GM12878 (cell line): ENCODE results near the gene PAN3.

Experiments used
- CTCF ChIP-seq, 3 experiments: IDR thresholded peaks in 2 of 3; conservative IDR thresholded peaks in 1 of 3; 2 replicates each; pipeline ENCODE4 v1.5.1; 2011; ENCODE audit warnings: low read depth in 3 of 3, low read length in 3 of 3, mild to moderate bottlenecking in 3 of 3, control low read depth in 2 of 3, moderate library complexity in 2 of 3, inconsistent platforms in 1 of 3, mixed read lengths in 1 of 3; ENCODE audit not compliant: control insufficient read depth in 2 of 3, insufficient read depth in 1 of 3; ENCODE audit errors: extremely low read depth in 1 of 3
- POLR2A ChIP-seq: IDR thresholded peaks from 2 replicates; pipeline ENCODE4 v1.6.1; 2011; ENCODE audit warnings: low read depth, mild to moderate bottlenecking, low read length
- RAD21 ChIP-seq: IDR thresholded peaks from 2 replicates; pipeline ENCODE4 v1.6.1; 2011; ENCODE audit warnings: mild to moderate bottlenecking, low read depth, low read length, moderate library complexity; ENCODE audit not compliant: insufficient read depth
- RFX5 ChIP-seq: IDR thresholded peaks from 2 replicates; pipeline ENCODE4 v1.6.1; 2011; ENCODE audit warnings: low read depth, low read length, improper control_type of control experiment
- ZNF274 ChIP-seq: IDR thresholded peaks from one replicate; pipeline ENCODE4 v1.8.0; 2011; ENCODE audit not compliant: insufficient read length, insufficient read depth

DNA sequence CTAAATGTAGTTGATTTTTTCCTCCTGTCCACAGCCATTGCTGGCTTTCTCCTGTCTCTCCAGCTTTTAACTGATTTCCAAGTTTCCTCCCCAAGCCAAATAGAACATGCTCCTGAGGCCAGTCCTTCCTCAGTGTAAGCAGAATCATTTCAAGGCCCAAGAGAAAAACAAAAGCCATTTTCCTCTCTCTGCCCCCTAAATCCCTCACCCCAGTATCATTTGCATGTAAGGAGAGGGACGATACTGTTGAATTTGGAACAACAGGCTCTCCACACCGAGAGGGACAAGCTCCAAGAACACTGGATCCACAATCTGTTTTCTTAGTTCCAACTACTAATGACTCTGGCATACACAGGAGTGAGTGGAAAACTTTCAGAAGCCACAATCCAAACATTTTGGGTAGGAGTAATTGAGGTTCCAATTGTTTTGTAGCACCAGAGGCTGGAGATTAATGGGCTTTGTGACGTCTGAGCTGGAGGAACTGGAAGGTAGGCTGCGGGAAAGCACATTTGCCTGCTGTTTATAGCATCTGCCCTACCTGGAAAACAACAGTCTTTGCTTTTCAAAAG is 199.7 kb downstream of the PAN3 start:
- TF ChIP-seq ZNF274 = no peak
- TF ChIP-seq RAD21 = no peak
- TF ChIP-seq POLR2A = no peak
- TF ChIP-seq RFX5 = no peak
- TF ChIP-seq CTCF (IDR thresholded peaks at IDR 0.05 in 2 of 3, conservative IDR thresholded peaks at IDR 0.05 in 1 of 3; ENCODE audit: control insufficient read depth in 2 of 3, extremely low read depth in 1 of 3, insufficient read depth in 1 of 3, low read depth in 3 of 3, low read length in 3 of 3) = no peak
